Mesendoderm (in vitro differentiated cells): ENCODE measurements around the gene PITPNM3.

Experiments
- DNase-seq: peaks from one replicate; pipeline ENCODE4 v3.0.0; 2013
- H2AK5ac ChIP-seq: 2 replicates; pipeline ENCODE4 v1.6.1; 2013; ENCODE audit warnings: low read length, inconsistent platforms
- H2BK120ac ChIP-seq: 2 replicates; pipeline ENCODE4 v1.6.1; 2013; ENCODE audit warnings: low read depth, mild to moderate bottlenecking, low read length, moderate library complexity, mixed read lengths
- H2BK15ac ChIP-seq: replicated peaks from 2 replicates; pipeline ENCODE4 v1.6.1; 2013; ENCODE audit warnings: low read depth, mild to moderate bottlenecking, moderate library complexity
- H2BK5ac ChIP-seq: 2 replicates; pipeline ENCODE4 v1.6.1; 2013; ENCODE audit warnings: low read length, inconsistent platforms
- H3K18ac ChIP-seq: 2 replicates; pipeline ENCODE4 v1.6.1; 2013; ENCODE audit warnings: mild to moderate bottlenecking, low read length, mixed read lengths
- H3K23ac ChIP-seq: one replicate; pipeline ENCODE4 v1.6.1; 2013; ENCODE audit warnings: low read length
- H3K27ac ChIP-seq: 2 replicates; pipeline ENCODE4 v1.5.1; 2013; ENCODE audit warnings: low read depth, mild to moderate bottlenecking, inconsistent platforms, low read length, moderate library complexity
- H3K27me3 ChIP-seq: 2 replicates; pipeline ENCODE4 v1.6.1; 2013; ENCODE audit warnings: low read length, control low read depth, mild to moderate bottlenecking, inconsistent platforms; ENCODE audit not compliant: insufficient read depth, poor library complexity
- H3K36me3 ChIP-seq: 2 replicates; pipeline ENCODE4 v1.6.1; 2013; ENCODE audit warnings: low read length, inconsistent platforms; ENCODE audit not compliant: control insufficient read depth, insufficient read depth
- H3K4ac ChIP-seq: one replicate; pipeline ENCODE4 v1.6.1; 2013; ENCODE audit warnings: low read depth, mild to moderate bottlenecking, low read length, moderate library complexity
- H3K4me1 ChIP-seq: 2 replicates; pipeline ENCODE4 v1.6.1; 2013; ENCODE audit warnings: low read depth, low read length, inconsistent platforms; ENCODE audit not compliant: control insufficient read depth
- H3K4me2 ChIP-seq: 2 replicates; pipeline ENCODE4 v1.6.1; 2013; ENCODE audit warnings: low read length
- H3K4me3 ChIP-seq: 2 replicates; pipeline ENCODE4 v1.5.1; 2013; ENCODE audit warnings: mild to moderate bottlenecking, low read length
- H3K56ac ChIP-seq: one replicate; pipeline ENCODE4 v1.6.1; 2013; ENCODE audit warnings: low read length
- H3K79me1 ChIP-seq: 2 replicates; pipeline ENCODE4 v1.6.1; 2013; ENCODE audit warnings: low read length, inconsistent platforms
- H3K79me2 ChIP-seq: 2 replicates; pipeline ENCODE4 v1.6.1; 2013; ENCODE audit warnings: mild to moderate bottlenecking, low read length; ENCODE audit not compliant: control insufficient read depth, insufficient read depth
- H3K9ac ChIP-seq: 2 replicates; pipeline ENCODE4 v1.6.1; 2013; ENCODE audit warnings: low read length, inconsistent platforms
- H4K5ac ChIP-seq: one replicate; pipeline ENCODE4 v1.6.1; 2013; ENCODE audit warnings: low read length
- H4K8ac ChIP-seq: one replicate; pipeline ENCODE4 v1.6.1; 2013; ENCODE audit warnings: low read depth, mild to moderate bottlenecking, control low read depth, low read length, moderate library complexity
- WGBS: extraction: QIAGEN DNeasy Blood & Tissue Kit; methylation state at CpG from one replicate; pipeline ENCODE4 v1.1.7; 2013; ENCODE audit warnings: low lambda C conversion rate, missing lambda C conversion rate; ENCODE audit not compliant: insufficient coverage; ENCODE audit errors: extremely low coverage; 5-methylcytosine and 5-hydroxymethylcytosine counted together

The PITPNM3 gene

DNA sequence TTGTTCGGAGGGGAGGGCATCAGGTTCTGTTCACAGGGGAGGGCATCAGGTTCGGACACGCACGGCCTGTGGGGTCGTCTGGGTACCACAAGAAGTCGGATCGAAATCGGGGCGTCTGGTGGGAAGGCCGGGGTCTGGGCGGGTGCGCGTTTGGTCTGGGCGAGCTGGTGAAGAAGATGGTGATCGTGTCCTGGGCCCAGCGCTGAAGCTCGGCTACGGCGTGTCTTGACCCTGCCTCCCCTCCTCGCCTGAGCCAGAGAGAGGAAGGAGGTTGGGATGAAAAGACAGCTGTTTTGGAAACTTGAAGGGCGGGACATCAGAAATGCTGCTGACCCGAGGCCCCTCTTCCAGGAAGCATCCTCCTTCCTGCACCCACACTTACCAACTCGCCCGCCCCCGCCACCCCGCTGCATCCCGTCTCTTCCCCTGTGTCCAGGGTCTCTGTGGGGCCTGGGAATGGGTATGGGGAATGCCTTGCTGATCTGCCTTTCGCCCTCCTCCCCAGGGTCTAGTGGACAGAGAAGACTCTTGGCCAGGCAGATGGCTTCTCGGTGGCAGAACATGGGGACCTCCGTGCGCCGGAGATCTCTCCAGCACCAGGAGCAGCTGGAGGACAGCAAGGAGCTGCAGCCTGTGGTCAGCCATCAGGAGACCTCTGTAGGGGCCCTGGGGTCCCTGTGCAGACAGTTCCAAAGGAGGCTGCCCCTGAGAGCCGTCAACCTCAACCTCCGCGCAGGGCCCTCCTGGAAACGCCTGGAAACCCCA, 111.6 kb downstream of the PITPNM3 start:
- no CpG with 5 or more reads among the region's 36 CpGs for WGBS
- peaks cover 5% of the 10 kb centered on the region for H3K36me3 ChIP-seq
- peak overlapping the region; percentile 59 for H3K23ac ChIP-seq
- no peaks in the 10 kb centered on the region for H3K4me1 ChIP-seq
- no peak overlapping the region for H2BK15ac ChIP-seq
- H3K4me2 ChIP-seq = peak overlapping the region; percentile 82
- no peaks in the 10 kb centered on the region for H3K27me3 ChIP-seq
- no peak overlapping the region for H3K27ac ChIP-seq
- H2BK5ac ChIP-seq = no peak overlapping the region
- H3K18ac ChIP-seq = no peak overlapping the region
- H3K56ac ChIP-seq = peak overlapping the region; percentile 92
- H3K4ac ChIP-seq = peak overlapping the region; percentile 25
- peaks cover 6% of the 10 kb centered on the region for H3K79me1 ChIP-seq
- H3K4me3 ChIP-seq = peak overlapping the region; percentile 82
- H3K79me2 ChIP-seq = peaks cover 3% of the 10 kb centered on the region
- no peak overlapping the region for H2AK5ac ChIP-seq
- H3K9ac ChIP-seq = peak overlapping the region; percentile 94
- no peak for DNase-seq
- H4K5ac ChIP-seq = no peak overlapping the region
- H4K8ac ChIP-seq = no peak overlapping the region
- no peak overlapping the region for H2BK120ac ChIP-seq

DNA sequence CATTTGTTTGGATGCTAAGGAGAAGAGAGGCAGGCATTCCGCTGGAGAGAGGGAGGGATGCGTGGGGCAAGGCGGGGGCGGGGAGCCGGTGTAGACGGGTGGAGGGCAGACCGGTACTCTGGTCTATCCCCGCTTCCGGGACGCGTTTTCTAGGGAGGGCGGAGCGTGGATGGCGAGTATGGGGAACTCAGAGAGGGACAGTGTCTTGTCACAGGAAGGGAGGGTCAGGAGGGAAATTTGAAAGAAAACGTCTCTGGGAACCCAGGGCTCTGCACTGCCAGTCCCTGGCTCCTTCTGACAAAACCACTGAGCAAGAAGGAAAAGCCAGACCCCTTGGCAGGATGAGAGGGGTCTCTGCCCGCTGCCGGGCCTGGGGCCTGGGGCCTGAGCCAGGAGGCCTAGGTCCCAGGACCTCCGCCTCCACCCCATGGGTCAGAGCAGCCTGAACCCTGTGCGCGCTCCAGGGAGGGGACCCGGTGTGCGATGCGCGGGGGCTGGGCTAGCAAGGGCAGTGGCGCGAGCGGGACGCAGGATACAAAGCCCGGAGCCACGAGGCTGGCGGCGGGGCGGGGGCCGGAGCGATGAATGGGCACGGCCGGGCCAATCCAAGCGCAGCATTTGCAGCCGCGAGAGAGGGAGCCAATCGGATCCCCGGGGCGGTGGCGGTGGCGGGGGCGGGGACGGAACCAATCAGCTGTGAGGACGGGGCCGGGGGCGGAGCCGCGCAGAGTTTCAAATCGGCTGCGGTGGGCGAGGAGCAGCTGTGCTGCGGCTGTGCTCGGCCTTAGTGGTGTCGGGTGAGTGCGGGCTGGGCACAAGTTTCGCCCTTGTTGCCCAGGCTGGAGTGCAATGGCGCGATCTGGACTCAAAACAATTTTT, 112.4 kb downstream of the PITPNM3 start, which contains the start of gene PIMREG:
Gene PIMREG, plus strand, starts transcription at position 764 of the 879 bp plus-strand sequence. CDS start 656 bp downstream, outside the sequence.
- Histone ChIP-seq H2BK15ac (no peak within 1 kb of the TSS), H3K79me2 (peaks cover 3% of the 10 kb centered on the region), H4K5ac (peak within 1 kb of the TSS; percentile 89), H3K36me3 (peaks cover 2% of the 10 kb centered on the region), H3K4me1 (no peaks in the 10 kb centered on the region), H3K9ac (peak within 1 kb of the TSS; percentile 94), H2BK120ac (no peak within 1 kb of the TSS), H3K56ac (peak within 1 kb of the TSS; percentile 94), H3K4me2 (peak within 1 kb of the TSS; percentile 82), H3K27ac (peak within 1 kb of the TSS; percentile 94), H3K4ac (peak within 1 kb of the TSS; percentile 82), H2BK5ac (peak within 1 kb of the TSS; percentile 35), H3K23ac (peak within 1 kb of the TSS; percentile 59), H3K27me3 (no peaks in the 10 kb centered on the region), H3K18ac (peak within 1 kb of the TSS; percentile 61), H2AK5ac (no peak within 1 kb of the TSS), H3K4me3 (peak within 1 kb of the TSS; percentile 82), H3K79me1 (peaks cover 6% of the 10 kb centered on the region), H4K8ac (peak within 1 kb of the TSS; percentile 97)
- DNase-seq = peak; percentile 98
- no CpG with 5 or more reads among the region's 62 CpGs for WGBS

GRCh38 chr17:6442775-6443174, 113.6 kb downstream of the PITPNM3 start:
- Histone ChIP-seq H3K27ac (no peak overlapping the region), H2BK15ac (no peak overlapping the region), H3K4me1 (no peaks in the 10 kb centered on the region), H3K79me2 (peaks cover 3% of the 10 kb centered on the region), H4K8ac (no peak overlapping the region), H3K56ac (no peak overlapping the region), H3K4ac (no peak overlapping the region), H3K9ac (no peak overlapping the region), H3K4me2 (no peak overlapping the region), H3K4me3 (no peak overlapping the region), H4K5ac (no peak overlapping the region), H2BK120ac (no peak overlapping the region), H2BK5ac (no peak overlapping the region), H3K23ac (no peak overlapping the region), H3K27me3 (no peaks in the 10 kb centered on the region), H3K18ac (no peak overlapping the region), H3K36me3 (no peaks in the 10 kb centered on the region), H2AK5ac (no peak overlapping the region), H3K79me1 (peaks cover 6% of the 10 kb centered on the region)
- no CpG with 5 or more reads among the region's 6 CpGs for WGBS
- DNase-seq = no peak

DNA sequence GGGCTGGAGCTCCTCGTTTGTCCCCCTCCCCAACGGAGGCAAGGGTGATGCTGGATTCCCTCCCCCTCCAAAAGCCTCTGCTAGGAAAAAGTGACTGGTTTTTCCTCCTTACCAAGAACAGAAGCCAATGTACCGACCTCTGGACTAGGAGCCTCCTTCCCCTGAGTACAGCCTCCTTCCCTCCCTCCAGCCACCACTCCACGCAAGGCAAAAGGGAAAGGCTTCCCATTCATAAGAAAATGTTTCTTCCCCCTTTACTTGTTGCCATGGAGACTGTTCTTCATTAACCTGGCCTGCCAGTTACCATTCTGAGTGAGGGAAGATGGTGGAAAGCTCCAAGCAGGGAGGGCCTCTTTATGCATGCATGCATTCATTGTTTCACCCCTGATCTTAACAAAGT, 116.4 kb downstream of the PITPNM3 start:
- Histone ChIP-seq H3K4me3 (no peak overlapping the region), H3K79me2 (peaks cover 1% of the 10 kb centered on the region), H3K36me3 (no peaks in the 10 kb centered on the region), H4K8ac (no peak overlapping the region), H3K9ac (no peak overlapping the region), H3K79me1 (peaks cover 2% of the 10 kb centered on the region), H4K5ac (no peak overlapping the region), H3K27me3 (no peaks in the 10 kb centered on the region), H3K23ac (no peak overlapping the region), H3K4me1 (no peaks in the 10 kb centered on the region), H2AK5ac (no peak overlapping the region), H3K56ac (peak overlapping the region; percentile 52), H2BK5ac (no peak overlapping the region), H3K27ac (no peak overlapping the region), H3K4ac (no peak overlapping the region), H3K18ac (no peak overlapping the region), H2BK120ac (no peak overlapping the region), H2BK15ac (no peak overlapping the region), H3K4me2 (no peak overlapping the region)
- peak; percentile 44 for DNase-seq
- no CpG with 5 or more reads among the region's 4 CpGs for WGBS

- no peak overlapping the region for H3K4me3 ChIP-seq
- no CpG with 5 or more reads among the region's 3 CpGs for WGBS
- H2BK120ac ChIP-seq = no peak overlapping the region
- no peak overlapping the region for H3K56ac ChIP-seq
- H2BK15ac ChIP-seq = no peak overlapping the region
- no peak for DNase-seq
- no peak overlapping the region for H4K5ac ChIP-seq
- H3K27ac ChIP-seq = no peak overlapping the region
- H2BK5ac ChIP-seq = no peak overlapping the region
- no peaks in the 10 kb centered on the region for H3K4me1 ChIP-seq
- H3K79me1 ChIP-seq = no peaks in the 10 kb centered on the region
- no peak overlapping the region for H3K9ac ChIP-seq
- no peaks in the 10 kb centered on the region for H3K79me2 ChIP-seq
- no peak overlapping the region for H3K23ac ChIP-seq
- no peak overlapping the region for H4K8ac ChIP-seq
- no peak overlapping the region for H3K4ac ChIP-seq
- H3K27me3 ChIP-seq = no peaks in the 10 kb centered on the region
- no peak overlapping the region for H3K18ac ChIP-seq
- H3K4me2 ChIP-seq = no peak overlapping the region
- H2AK5ac ChIP-seq = no peak overlapping the region
- H3K36me3 ChIP-seq = no peaks in the 10 kb centered on the region
Observed at GRCh38 chr17:6437956-6438355, 118.4 kb downstream of the PITPNM3 start.
